HUES48 (cell line): ENCODE measurements around the gene HSD17B11.
"Not testable (repeated sequence)": the region's sequence is repeated elsewhere in the genome, so short reads cannot be mapped to it uniquely, and the experiment has no call there.

ENCODE experiments used
- H3K27ac ChIP-seq: one replicate; pipeline ENCODE4 v1.7.0; 2013; ENCODE audit warnings: low read depth, low read length, inconsistent platforms
- H3K27me3 ChIP-seq: 2 replicates; pipeline ENCODE4 v1.6.1; 2013; ENCODE audit warnings: mild to moderate bottlenecking, low read length; ENCODE audit not compliant: control insufficient read depth, insufficient read depth
- H3K36me3 ChIP-seq: 2 replicates; pipeline ENCODE4 v1.6.1; 2013; ENCODE audit warnings: low read length; ENCODE audit not compliant: control insufficient read depth, insufficient read depth
- H3K4me1 ChIP-seq: 2 replicates; pipeline ENCODE4 v1.6.1; 2013; ENCODE audit warnings: mild to moderate bottlenecking, low read length; ENCODE audit not compliant: control insufficient read depth, insufficient read depth
- H3K4me3 ChIP-seq: 2 replicates; pipeline ENCODE4 v1.5.1; 2013; ENCODE audit warnings: mild to moderate bottlenecking, low read depth, low read length
- H3K9ac ChIP-seq: 2 replicates; pipeline ENCODE4 v1.6.1; 2013; ENCODE audit warnings: mild to moderate bottlenecking, low read depth, low read length, moderate library complexity
- H3K9me3 ChIP-seq: 2 replicates; pipeline ENCODE4 v1.6.1; 2013; ENCODE audit warnings: low read length; ENCODE audit not compliant: control insufficient read depth, insufficient read depth

The HSD17B11 gene

DNA sequence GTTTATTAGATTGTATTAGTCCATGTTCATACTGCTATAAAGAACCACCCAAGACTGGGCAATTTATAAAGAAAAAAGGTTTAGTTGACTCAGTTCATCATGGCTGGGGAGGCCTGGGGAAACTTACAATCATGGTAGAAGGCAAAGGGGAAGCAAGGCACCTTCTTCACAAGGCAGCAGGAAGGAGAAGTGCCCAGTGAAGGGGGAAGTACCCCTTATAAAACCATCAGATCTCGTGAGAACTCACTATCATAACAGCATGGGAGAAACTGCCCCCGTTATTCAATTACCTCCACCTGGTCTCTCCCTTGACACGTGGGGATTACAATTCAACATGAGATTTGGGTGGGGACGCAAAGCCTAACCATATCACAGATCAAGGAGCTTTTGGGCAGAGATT lies 60.2 kb downstream of the HSD17B11 start:
- H3K36me3 ChIP-seq: no peaks in the 10 kb centered on the region
- H3K9me3 ChIP-seq: 0 out of 2 replicates have a peak, but pooled peaks cover 7% of the 10 kb centered on the region
- no peaks in the 10 kb centered on the region for H3K27me3 ChIP-seq
- no peaks in the 10 kb centered on the region for H3K4me1 ChIP-seq
- H3K4me3 ChIP-seq: no peak overlapping the region
- H3K9ac ChIP-seq: no peak overlapping the region
- no peak overlapping the region for H3K27ac ChIP-seq

- no peak overlapping the region for H3K9ac ChIP-seq
- H3K36me3 ChIP-seq: no peaks in the 10 kb centered on the region
- no peaks in the 10 kb centered on the region for H3K4me1 ChIP-seq
- H3K9me3 ChIP-seq: no peaks in the 10 kb centered on the region
- no peak overlapping the region for H3K27ac ChIP-seq
- H3K27me3 ChIP-seq: no peaks in the 10 kb centered on the region
- no peak overlapping the region for H3K4me3 ChIP-seq
These were observed 63.9 kb downstream of the HSD17B11 start for GRCh38 chr4:87327136-87327535.

GRCh38 chr4:87326460-87326859 lies 64.5 kb downstream of the HSD17B11 start:
- Histone ChIP-seq H3K9me3 (no peaks in the 10 kb centered on the region), H3K4me3 (no peak overlapping the region), H3K36me3 (no peaks in the 10 kb centered on the region), H3K27ac (no peak overlapping the region), H3K4me1 (no peaks in the 10 kb centered on the region), H3K27me3 (no peaks in the 10 kb centered on the region), H3K9ac (no peak overlapping the region)

- Histone ChIP-seq H3K4me1 (no peaks in the 10 kb centered on the region), H3K27ac (no peak within 1 kb of the TSS), H3K4me3 (no peak within 1 kb of the TSS), H3K9me3 (no peaks in the 10 kb centered on the region), H3K36me3 (no peaks in the 10 kb centered on the region), H3K27me3 (no peaks in the 10 kb centered on the region), H3K9ac (no peak within 1 kb of the TSS)
These were observed 68.2 kb downstream of the HSD17B11 start, which contains the start of gene HSD17B13 for GRCh38 chr4:87322754-87323153. Gene HSD17B13, minus strand, starts transcription at chr4:87322882. Its CDS starts 41 bp downstream, at chr4:87322841.

DNA sequence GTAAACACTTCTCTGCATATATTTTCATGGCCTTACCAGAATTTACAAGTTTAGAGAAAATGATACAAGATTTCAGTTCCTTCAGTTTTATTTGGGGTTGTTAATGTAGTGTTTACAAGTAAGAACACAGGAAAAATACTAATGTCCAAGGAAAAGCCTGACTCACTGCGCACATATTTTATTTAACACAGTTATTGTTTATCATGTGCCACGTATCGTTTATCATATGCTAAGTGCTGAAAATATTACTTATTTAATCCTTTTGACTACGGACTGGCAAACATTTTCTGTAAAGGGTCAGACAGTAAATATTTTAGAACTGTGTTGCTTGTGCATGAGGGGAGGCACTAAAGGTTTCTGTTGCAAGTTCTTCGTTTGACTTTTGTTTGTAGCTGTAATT lies 69.1 kb downstream of the HSD17B11 start:
- H3K27ac ChIP-seq: no peak overlapping the region
- no peak overlapping the region for H3K4me3 ChIP-seq
- no peaks in the 10 kb centered on the region for H3K36me3 ChIP-seq
- H3K4me1 ChIP-seq: no peaks in the 10 kb centered on the region
- no peaks in the 10 kb centered on the region for H3K9me3 ChIP-seq
- H3K27me3 ChIP-seq: no peaks in the 10 kb centered on the region
- H3K9ac ChIP-seq: no peak overlapping the region

DNA sequence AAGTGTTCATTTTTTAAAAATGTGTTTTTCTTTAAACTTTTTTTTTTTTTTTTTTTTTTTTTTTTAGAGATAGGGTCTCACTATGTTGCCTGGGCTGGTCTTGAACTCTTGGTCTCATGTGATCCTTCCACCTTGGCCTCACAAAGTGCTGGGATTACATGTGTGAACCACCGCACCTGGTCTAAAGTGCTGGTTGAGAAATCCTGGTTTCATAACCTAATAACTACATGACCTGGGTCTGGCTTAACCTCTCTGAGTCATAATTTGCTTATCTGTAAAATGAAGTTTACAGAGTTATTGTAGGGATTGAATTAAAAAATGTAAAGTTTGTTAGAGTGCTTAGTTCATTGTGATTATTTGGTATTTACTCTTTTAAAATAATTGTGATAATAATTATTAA lies 73.5 kb downstream of the HSD17B11 start:
- H3K9me3 ChIP-seq: no peaks in the 10 kb centered on the region
- H3K27ac ChIP-seq: no peak overlapping the region
- no peak overlapping the region for H3K9ac ChIP-seq

GRCh38 chr4:87316961-87317360 lies 74.0 kb downstream of the HSD17B11 start:
- H3K4me3 ChIP-seq: no peak overlapping the region
- no peak overlapping the region for H3K27ac ChIP-seq
- no peaks in the 10 kb centered on the region for H3K9me3 ChIP-seq
- no peaks in the 10 kb centered on the region for H3K27me3 ChIP-seq
- H3K36me3 ChIP-seq: no peaks in the 10 kb centered on the region
- H3K9ac ChIP-seq: no peak overlapping the region
- no peaks in the 10 kb centered on the region for H3K4me1 ChIP-seq

More for the DNA sequence above, 73.5 kb downstream of the HSD17B11 start:
- no peaks in the 10 kb centered on the region for H3K36me3 ChIP-seq
- no peaks in the 10 kb centered on the region for H3K27me3 ChIP-seq
- H3K4me3 ChIP-seq: no peak overlapping the region
- no peaks in the 10 kb centered on the region for H3K4me1 ChIP-seq

GRCh38 chr4:87315000-87315399 lies 76.0 kb downstream of the HSD17B11 start:
- H3K9ac ChIP-seq, H3K4me1 ChIP-seq, H3K27ac ChIP-seq, H3K36me3 ChIP-seq, H3K27me3 ChIP-seq, H3K9me3 ChIP-seq, H3K4me3 ChIP-seq: not testable (repeated sequence)

DNA sequence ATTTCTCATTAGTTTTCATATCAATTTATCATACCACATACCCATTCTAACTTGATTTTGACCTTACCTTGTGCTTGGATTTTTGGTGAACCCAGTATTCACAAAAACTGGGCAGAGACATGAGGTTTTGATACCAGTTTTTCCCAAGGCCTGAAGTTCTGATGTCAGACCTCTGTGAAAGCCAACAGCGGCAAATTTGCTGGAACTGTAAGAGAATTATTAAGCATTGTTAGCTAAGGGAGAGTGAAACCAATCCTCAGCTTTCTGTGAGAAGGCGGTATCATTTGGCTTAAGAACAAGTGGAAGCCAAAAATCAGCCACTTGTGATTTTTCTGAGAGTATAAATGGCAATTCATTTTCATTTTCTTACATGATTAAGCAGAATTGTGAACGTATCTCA lies 77.2 kb downstream of the HSD17B11 start:
- no peaks in the 10 kb centered on the region for H3K9me3 ChIP-seq
- no peak overlapping the region for H3K9ac ChIP-seq
- H3K27ac ChIP-seq: no peak overlapping the region
- no peaks in the 10 kb centered on the region for H3K36me3 ChIP-seq
- no peak overlapping the region for H3K4me3 ChIP-seq
- no peaks in the 10 kb centered on the region for H3K4me1 ChIP-seq
- no peaks in the 10 kb centered on the region for H3K27me3 ChIP-seq

DNA sequence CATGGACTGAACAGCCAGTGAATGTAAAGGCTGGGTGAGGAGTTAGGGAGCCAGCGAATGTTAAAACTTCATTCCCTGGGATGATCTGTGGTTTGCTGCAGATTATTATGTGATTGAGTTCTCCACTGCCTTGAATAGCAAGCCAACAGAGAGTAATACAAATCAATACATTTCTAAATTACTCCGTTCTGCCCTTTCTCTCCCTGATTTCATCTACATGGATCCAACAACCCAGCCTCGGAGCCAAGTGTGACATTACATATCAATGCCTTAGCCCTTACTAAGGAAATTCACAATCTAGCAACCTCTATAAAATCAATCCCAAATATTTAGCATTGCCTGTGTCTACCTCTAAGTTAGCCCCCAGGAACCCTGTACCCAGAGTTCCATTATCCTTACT lies 79.3 kb downstream of the HSD17B11 start:
- Histone ChIP-seq H3K36me3 (no peaks in the 10 kb centered on the region), H3K27ac (no peak overlapping the region), H3K4me1 (no peaks in the 10 kb centered on the region), H3K9ac (no peak overlapping the region), H3K4me3 (no peak overlapping the region), H3K9me3 (no peaks in the 10 kb centered on the region), H3K27me3 (no peaks in the 10 kb centered on the region)

- Histone ChIP-seq H3K4me3 (no peak overlapping the region), H3K4me1 (no peaks in the 10 kb centered on the region), H3K27ac (no peak overlapping the region), H3K9ac (no peak overlapping the region), H3K9me3 (no peaks in the 10 kb centered on the region), H3K36me3 (no peaks in the 10 kb centered on the region), H3K27me3 (no peaks in the 10 kb centered on the region)
These were observed 80.2 kb downstream of the HSD17B11 start for GRCh38 chr4:87310691-87311335.
